Measurements from ENCODE around the gene LRMDA. TPM values are rescaled to one million over a fixed set of nuclear protein-coding genes. Genes with fewer than 3 reads are reported as not detected.

LRMDA gene
- total RNA-seq, 2 donors from 2014 or later = 12.2 to 25.4 TPM

DNA sequence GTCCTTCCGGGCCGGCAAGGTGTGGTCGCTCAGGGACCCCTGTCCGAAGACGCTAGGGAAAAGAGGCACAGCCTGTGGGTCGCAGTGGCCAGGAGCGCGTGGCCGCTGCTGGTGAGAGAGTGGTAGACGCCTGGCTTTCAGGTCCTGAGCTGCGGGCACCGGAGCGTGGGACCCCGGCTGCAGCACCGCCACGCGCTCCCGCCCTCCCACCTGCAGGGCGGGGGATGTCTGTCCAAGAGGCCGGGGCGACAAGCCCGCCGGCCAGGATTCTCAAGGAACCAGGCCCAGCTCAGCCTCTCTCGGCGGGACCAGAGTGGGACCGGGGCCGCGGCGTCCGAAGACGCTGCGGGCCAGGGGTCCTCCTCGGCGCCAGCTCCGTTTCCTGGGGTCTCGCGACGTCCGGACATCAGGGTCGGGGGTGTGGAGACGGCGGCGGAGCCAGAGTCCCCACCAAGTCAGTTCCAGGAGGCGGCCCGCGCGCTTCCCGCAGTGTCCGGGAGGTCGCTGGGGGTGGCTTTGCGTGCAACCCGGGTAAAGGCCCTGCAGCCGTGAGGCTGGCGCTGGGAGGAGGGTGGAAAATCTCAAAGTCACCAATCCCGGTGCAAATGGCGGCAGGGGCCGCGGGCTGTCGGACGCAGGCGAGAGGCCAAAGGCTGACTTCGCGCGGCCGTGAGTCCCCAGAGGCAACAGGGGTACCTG is 35.3 kb upstream of the LRMDA start:
- Histone ChIP-seq H3K4me1 (peaks cover 14% of the 10 kb centered on the region), H3K27ac (peak overlapping the region; percentile 79 to 100 (median 98)), H3K4me3 (peak overlapping the region; percentile 20 to 97), H3K36me3 (replicated peaks in 1 of 2; ENCODE audit: insufficient read depth in 1 of 2, low read depth in 2 of 2) (no peaks in the 10 kb centered on the region), H3K9me3 (no peaks in the 10 kb centered on the region), H3K27me3 (no peaks in the 10 kb centered on the region)
- intact Hi-C loops (cut with DNase I) = no loop called here
- DNase-seq (peak; percentile 50 to 65 (median 55)), ATAC-seq (peak; percentile 13)
- WGBS, 2 donors = 18% methylated on average over 61 of the region's 65 CpGs; no CpG with 5 or more reads in 1 of the 2 donors
- TF ChIP-seq, protein P1, sequence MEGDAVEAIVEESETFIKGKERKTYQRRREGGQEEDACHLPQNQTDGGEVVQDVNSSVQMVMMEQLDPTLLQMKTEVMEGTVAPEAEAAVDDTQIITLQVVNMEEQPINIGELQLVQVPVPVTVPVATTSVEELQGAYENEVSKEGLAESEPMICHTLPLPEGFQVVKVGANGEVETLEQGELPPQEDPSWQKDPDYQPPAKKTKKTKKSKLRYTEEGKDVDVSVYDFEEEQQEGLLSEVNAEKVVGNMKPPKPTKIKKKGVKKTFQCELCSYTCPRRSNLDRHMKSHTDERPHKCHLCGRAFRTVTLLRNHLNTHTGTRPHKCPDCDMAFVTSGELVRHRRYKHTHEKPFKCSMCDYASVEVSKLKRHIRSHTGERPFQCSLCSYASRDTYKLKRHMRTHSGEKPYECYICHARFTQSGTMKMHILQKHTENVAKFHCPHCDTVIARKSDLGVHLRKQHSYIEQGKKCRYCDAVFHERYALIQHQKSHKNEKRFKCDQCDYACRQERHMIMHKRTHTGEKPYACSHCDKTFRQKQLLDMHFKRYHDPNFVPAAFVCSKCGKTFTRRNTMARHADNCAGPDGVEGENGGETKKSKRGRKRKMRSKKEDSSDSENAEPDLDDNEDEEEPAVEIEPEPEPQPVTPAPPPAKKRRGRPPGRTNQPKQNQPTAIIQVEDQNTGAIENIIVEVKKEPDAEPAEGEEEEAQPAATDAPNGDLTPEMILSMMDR (IDR thresholded peaks at IDR 0.05) = no peak
- peak; percentile 15 to 81 (median 72) for TF ChIP-seq POLR2A (IDR thresholded peaks at IDR 0.05)

DNA sequence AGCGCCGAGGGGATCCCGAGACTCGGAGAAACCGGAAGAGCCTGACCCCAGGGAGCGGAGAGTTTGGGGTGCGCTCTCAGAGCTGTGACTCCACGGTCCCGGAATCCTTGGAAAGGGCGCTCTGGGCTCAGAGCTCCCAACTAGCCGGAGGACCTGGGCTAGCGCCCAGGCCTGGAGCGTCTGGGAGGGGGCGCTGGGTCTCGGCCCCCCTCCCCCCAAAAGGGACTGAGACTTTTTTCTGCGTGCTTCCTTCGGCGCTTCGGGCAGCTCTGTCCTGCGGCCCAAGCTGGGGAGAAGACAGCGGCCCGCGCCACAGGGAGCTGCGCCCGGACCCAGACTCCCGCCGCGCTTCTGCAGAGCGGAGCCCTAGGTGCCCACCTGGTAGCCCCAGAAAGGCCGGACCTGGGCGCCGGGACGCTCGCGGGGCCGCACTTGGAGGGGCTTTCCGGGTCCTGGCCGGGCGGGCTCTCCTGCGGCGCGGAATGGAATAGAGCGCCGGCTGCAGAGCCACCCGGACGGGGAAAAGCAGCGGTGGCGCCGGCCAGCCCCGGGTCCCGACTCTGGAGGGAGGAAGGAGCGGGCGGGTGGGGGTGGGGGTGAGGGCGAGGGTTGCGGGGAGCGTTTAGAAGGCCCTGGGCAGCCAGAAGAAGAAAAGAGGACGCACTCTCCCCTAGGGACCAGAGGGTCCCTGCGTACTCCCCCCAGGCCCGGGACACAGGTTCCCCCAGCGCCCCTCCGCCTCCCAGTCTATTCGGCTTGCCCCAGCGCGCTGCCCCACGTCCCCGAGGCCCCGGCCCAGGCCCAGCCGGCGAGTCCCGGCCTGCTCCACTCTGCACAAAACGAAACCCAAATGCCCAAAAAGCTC is 34.6 kb upstream of the LRMDA start:
- peaks cover 14% of the 10 kb centered on the region for H3K4me1 ChIP-seq
- peak overlapping the region; percentile 79 to 100 (median 98) for H3K27ac ChIP-seq
- H3K9me3 ChIP-seq = no peaks in the 10 kb centered on the region
- peak; percentile 19 for ATAC-seq
- peak; percentile 59 to 71 (median 65) for DNase-seq
- intact Hi-C loops (cut with DNase I) = no loop called here
- WGBS, 2 donors = 10 to 15% methylated on average over 20 to 69 of the region's 71 CpGs
- H3K36me3 ChIP-seq (replicated peaks in 1 of 2; ENCODE audit: insufficient read depth in 1 of 2, low read depth in 2 of 2) = no peaks in the 10 kb centered on the region
- peak overlapping the region; percentile 20 to 97 for H3K4me3 ChIP-seq
- TF ChIP-seq, protein P1 (IDR thresholded peaks at IDR 0.05) = no peak
- peak; percentile 24 to 67 (median 50) for TF ChIP-seq POLR2A (IDR thresholded peaks at IDR 0.05)
- no peaks in the 10 kb centered on the region for H3K27me3 ChIP-seq

DNA sequence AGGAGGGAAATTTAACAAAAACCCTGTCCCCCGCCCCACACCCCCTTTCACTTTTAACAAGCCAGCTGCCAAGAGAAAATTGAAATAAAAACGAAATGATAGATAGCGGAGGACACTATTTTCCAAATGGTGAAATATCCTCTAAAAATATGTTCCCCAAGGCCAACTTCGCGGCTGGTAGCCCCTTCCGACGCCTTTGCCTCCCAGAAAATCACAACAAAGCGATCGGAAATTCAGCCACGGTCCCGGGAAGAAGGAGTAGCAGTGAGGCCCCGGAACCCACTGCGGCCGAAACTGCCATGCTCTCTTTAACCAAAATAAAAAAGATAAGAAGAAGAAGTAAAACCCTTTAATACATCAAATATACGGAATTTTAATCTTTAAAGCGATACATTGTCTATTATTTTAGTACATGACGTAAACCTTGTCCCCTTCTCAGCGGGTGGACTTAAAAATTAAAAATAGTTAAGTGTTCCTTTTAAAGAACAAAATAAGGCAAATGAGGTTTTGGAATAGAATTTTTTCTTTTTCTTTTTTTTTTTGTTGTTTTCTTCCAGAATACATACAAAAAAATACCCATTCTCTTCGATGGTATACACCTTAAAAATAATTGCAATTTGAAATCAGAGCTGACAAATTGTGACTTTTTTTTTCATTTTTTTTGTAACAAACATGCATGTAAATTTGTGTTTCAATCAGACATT is 33.8 kb upstream of the LRMDA start:
- Histone ChIP-seq H3K27me3 (no peaks in the 10 kb centered on the region), H3K9me3 (no peaks in the 10 kb centered on the region), H3K27ac (peak overlapping the region; percentile 79 to 100 (median 98)), H3K4me3 (peak overlapping the region; percentile 20 to 97), H3K36me3 (replicated peaks in 1 of 2; ENCODE audit: insufficient read depth in 1 of 2, low read depth in 2 of 2) (no peaks in the 10 kb centered on the region), H3K4me1 (peaks cover 14% of the 10 kb centered on the region)
- DNase-seq = peak; percentile 30 to 57 (median 47)
- 15 to 39% methylated on average over 19 of the region's 19 CpGs for WGBS, 2 donors
- intact Hi-C loops (cut with DNase I) = no loop called here
- TF ChIP-seq, protein P1 (IDR thresholded peaks at IDR 0.05) = no peak
- TF ChIP-seq POLR2A (IDR thresholded peaks at IDR 0.05) = peak in 2 of 3 donors; percentile 7 to 13
- no peak for ATAC-seq

DNA sequence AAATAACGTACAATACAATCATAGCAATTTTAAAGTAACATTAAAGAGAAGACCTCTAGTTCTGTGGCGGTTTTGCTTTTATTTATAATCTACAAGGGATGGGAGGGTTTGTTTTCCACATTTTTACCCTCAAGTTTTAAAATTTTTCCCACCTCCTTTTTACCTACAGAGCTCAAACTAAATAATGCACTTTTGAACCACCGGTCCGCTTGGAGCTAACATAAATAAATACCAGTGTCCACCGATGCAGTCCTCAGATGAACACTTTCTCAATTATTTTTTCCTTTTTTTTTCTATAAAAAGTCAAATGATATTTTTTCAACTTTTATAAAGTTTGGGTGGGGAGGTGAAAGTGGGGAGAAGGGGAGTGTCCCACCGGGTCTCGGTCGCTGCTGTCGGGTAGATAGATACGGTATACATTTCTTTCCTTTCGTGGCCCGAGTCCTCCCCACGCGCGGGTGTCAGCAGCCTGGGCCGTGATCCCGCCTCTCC is 33.2 kb upstream of the LRMDA start:
- no peak for TF ChIP-seq POLR2A (IDR thresholded peaks at IDR 0.05)
- TF ChIP-seq, protein P1 (IDR thresholded peaks at IDR 0.05) = no peak
- H3K9me3 ChIP-seq = no peaks in the 10 kb centered on the region
- H3K4me1 ChIP-seq = peaks cover 14% of the 10 kb centered on the region
- DNase-seq (no peak), ATAC-seq (no peak)
- peak overlapping the region; percentile 63 to 97 for H3K4me3 ChIP-seq
- H3K27me3 ChIP-seq = no peaks in the 10 kb centered on the region
- H3K36me3 ChIP-seq (replicated peaks in 1 of 2; ENCODE audit: insufficient read depth in 1 of 2, low read depth in 2 of 2) = no peaks in the 10 kb centered on the region
- intact Hi-C loops (cut with DNase I) = no loop called here
- 18 to 25% methylated on average over 17 of the region's 17 CpGs for WGBS, 2 donors
- H3K27ac ChIP-seq = peak overlapping the region; percentile 93 to 100 (median 98)

Measured in body of pancreas (tissue), 4 donors.